ENCODE data around the gene EDNRA. TPM values are rescaled to one million over a fixed set of nuclear protein-coding genes. Genes with fewer than 3 reads are reported as not detected.

The EDNRA gene
- total and polyA plus RNA-seq, 2 donors (not counting 3 experiments of a cell fraction or from before 2014, with no cell fraction given): 0.01 TPM; not detected in 1

- FAIRE-seq (no peak), DNase-seq (ENCODE audit: low read depth, low spot score) (no peak)
- intact Hi-C loops (cut with micrococcal nuclease): no loop called here
- Histone ChIP-seq H3K4me2 (ENCODE audit: insufficient read depth, low read length) (no peak overlapping the region), H3K9ac (replicated peaks; ENCODE audit: extremely low read depth, insufficient read depth, low read length) (no peak overlapping the region), H3K4me3 (replicated peaks in 1 of 3; ENCODE audit: insufficient read depth in 1 of 3, low read depth in 1 of 3, low read length in 3 of 3) (no peak overlapping the region), H3K9me1 (replicated peaks; ENCODE audit: control insufficient read depth, extremely low read depth, insufficient read depth, low read length) (no peaks in the 10 kb centered on the region), H3K79me2 (ENCODE audit: control insufficient read depth, insufficient read depth, low read length) (no peaks in the 10 kb centered on the region), H2AFZ (ENCODE audit: low read depth, low read length) (no peak overlapping the region), H3K9me3 (replicated peaks; ENCODE audit: control insufficient read depth, insufficient read depth, low read length) (no peaks in the 10 kb centered on the region), H3K27me3 (ENCODE audit: control insufficient read depth in 2 of 2, insufficient read depth in 2 of 2, low read length in 2 of 2) (peaks cover 0 to 6% of the 10 kb centered on the region in 2 experiments), H3K36me3 (ENCODE audit: control insufficient read depth in 2 of 2, extremely low read depth in 1 of 2, insufficient read depth in 2 of 2, low read length in 2 of 2) (no peaks in the 10 kb centered on the region), H4K20me1 (replicated peaks; ENCODE audit: control insufficient read depth, extremely low read depth, insufficient read depth, low read length) (no peaks in the 10 kb centered on the region), H3K4me1 (ENCODE audit: control insufficient read depth, extremely low read depth, insufficient read depth, low read length) (no peaks in the 10 kb centered on the region), H3K27ac (ENCODE audit: insufficient read depth, low read depth, low read length) (no peak overlapping the region)
- ChIA-PET POLR2A (no interaction called here), CTCF (interaction anchor here (1.2 to 5.9 kb wide), 2 partner anchors 11 to 347 kb away, joined by 3 to 33 read pairs; no protein-coding TSS in a partner anchor)
- dilution Hi-C loops (cut with MboI; ENCODE audit: extremely low pct_ligation_motif_present, low sequenced_read_pairs): no loop called here
- BruUV-seq (replicated peaks): no TSS peak
- TF ChIP-seq EZH2 (IDR thresholded peaks at IDR 0.05; ENCODE audit: borderline replicate concordance, low read depth, low read length, severe bottlenecking) (no peak), GATA2 (IDR thresholded peaks at IDR 0.05; ENCODE audit: insufficient read depth, insufficient read length, low read depth, low read length) (no peak), JUN (IDR thresholded peaks at IDR 0.05; ENCODE audit: borderline replicate concordance, insufficient read depth, insufficient read length, low read depth) (no peak), POLR2A (IDR thresholded peaks at IDR 0.05; ENCODE audit: low read depth, low read length) (no peak), MYC (IDR thresholded peaks at IDR 0.05; ENCODE audit: low read depth, low read length) (no peak), MAX (IDR thresholded peaks at IDR 0.05; ENCODE audit: insufficient read depth, insufficient read length) (no peak), FOS (IDR thresholded peaks at IDR 0.05; ENCODE audit: borderline replicate concordance, insufficient read depth, low read length) (no peak), POLR2AphosphoS5 (IDR thresholded peaks at IDR 0.05; ENCODE audit: insufficient read depth, low read depth, low read length) (no peak)
- TF ChIP-seq, protein P1, sequence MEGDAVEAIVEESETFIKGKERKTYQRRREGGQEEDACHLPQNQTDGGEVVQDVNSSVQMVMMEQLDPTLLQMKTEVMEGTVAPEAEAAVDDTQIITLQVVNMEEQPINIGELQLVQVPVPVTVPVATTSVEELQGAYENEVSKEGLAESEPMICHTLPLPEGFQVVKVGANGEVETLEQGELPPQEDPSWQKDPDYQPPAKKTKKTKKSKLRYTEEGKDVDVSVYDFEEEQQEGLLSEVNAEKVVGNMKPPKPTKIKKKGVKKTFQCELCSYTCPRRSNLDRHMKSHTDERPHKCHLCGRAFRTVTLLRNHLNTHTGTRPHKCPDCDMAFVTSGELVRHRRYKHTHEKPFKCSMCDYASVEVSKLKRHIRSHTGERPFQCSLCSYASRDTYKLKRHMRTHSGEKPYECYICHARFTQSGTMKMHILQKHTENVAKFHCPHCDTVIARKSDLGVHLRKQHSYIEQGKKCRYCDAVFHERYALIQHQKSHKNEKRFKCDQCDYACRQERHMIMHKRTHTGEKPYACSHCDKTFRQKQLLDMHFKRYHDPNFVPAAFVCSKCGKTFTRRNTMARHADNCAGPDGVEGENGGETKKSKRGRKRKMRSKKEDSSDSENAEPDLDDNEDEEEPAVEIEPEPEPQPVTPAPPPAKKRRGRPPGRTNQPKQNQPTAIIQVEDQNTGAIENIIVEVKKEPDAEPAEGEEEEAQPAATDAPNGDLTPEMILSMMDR (IDR thresholded peaks at IDR 0.05; ENCODE audit: extremely low read depth in 1 of 2, insufficient read depth in 1 of 2, low read depth in 1 of 2, low read length in 2 of 2): no peak
Observed at GRCh38 chr4:147508346-147508745, 27.4 kb downstream of the EDNRA start.
